AG08396 (cell line): ENCODE measurements around the gene AGAP2.
"Not testable (repeated sequence)": the region's sequence is repeated elsewhere in the genome, so short reads cannot be mapped to it uniquely, and the experiment has no call there.

ENCODE experiments used
- DNase-seq: peaks from one replicate; pipeline ENCODE4 v3.0.0; 2012; ENCODE audit warnings: low spot score, mixed read lengths

The AGAP2 gene

DNA sequence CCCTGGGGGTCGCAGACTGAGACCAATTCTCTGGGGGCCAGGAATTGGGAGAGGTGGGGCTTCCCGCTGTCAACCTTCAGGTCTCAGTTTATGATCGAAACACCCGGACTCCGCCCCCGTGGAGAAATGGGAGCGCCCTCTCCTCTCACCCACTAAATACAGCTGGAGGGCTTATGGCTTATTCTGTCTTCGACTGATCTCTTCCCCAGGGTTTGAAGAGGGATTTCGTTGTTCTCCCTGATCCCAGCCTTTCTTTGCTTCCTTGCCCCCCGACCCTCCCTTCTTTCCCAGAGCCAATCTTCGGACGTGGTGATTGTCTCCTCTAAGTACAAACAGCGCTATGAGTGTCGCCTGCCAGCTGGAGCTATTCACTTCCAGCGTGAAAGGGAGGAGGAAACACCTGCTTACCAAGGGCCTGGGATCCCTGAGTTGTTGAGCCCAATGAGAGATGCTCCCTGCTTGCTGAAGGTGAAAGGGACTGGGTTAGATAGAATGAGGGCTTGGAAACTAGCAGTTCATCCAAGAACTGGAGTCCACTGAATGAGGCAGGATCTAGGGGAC is 44.0 kb downstream of the AGAP2 start:
- DNase-seq, result no peak

DNA sequence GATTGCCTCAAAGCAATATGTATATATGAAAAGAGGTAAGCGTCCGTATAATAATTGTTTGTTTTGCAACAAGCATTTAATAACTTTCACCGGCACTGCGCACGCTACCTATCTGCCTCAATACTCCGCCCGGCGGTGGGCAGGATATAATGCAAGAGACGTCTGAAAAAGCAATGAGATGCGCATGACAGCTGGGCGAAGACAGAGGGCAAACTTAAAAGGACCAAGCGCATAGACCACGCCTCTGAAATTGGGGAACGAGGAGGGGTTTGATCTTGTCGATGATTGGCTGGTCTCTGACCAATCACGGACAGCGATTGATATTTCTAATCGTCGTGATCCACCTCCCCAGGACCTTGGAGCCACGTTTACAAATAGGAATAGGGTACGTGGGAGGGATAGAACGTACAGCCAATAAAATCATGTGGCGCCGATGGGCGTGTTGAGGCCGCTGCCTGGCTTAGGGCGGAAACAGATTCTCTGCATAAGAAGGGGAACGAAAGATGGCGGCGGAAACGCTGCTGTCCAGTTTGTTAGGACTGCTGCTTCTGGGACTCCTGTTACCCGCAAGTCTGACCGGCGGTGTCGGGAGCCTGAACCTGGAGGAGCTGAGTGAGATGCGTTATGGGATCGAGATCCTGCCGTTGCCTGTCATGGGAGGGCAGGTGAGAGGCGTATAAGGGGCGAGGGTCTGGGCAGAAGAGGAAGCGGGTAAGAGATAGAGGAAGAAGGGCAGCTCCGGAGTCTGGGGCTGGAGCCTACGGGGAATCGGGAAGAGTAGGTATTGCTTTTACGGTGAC is 44.7 kb downstream of the AGAP2 start, which contains the start of gene OS9:
OS9 (plus strand) TSS at position 474 of the 800 bp plus-strand sequence; CDS start at position 504, 30 bp downstream.
- DNase-seq, result peak; percentile 96

GRCh38 chr12:57693317-57693658 is 45.3 kb downstream of the AGAP2 start:
- no peak for DNase-seq

DNA sequence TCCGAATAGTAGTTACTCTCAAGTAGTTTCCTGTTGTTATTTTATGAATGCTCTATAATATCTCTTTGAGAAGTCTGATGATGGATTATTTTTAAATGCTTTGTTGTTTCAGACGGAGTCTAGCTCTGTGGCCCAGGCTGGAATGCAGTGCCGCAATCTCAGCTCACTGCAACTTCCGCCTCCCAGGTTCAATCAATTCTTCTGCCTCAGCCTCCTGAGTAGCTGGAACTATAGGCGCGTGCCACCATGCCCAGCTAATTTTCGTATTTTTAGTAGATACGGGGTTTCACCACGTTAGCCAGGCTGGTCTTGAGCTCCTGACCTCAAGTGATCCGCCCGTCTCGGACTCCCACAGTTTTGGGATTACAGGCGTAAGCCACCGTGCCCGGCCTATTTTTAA is 46.0 kb downstream of the AGAP2 start:
- DNase-seq, result no peak

DNA sequence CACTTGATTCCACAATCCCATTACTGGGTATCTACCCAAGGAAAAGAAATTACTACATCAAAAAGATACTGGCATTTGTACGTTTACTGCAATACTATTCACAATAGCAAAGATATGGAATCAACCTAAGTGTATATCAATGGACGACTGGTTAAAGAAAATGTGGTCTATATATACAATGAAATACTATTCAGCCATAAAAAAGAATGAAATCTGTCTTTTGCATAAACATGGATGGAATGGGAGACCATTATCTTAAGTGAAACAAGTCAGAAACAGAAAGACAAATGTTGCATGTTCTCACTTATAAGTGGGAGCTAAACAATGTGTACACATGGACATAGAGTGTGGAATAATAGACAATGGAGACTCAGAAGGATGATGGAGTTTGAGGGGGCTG is 49.6 kb downstream of the AGAP2 start:
- no peak for DNase-seq

DNA sequence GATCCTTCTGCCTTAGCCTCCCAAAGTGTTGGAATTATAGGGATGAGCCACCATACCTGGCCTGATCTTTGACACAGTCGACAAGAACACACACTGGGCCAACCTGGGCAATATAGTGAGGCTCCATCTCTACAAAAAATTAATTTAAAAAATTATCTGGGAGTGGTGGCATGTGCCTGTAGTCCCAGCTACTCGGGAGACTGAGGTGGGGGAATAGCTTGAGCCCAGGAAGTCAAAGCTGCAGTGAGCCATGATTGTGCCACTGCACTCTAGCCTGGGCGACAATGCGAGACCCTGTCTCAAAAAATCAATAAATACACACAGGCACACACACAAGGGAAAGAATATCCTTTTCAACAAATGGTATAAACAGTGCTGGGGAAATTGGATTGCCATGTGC is 50.7 kb downstream of the AGAP2 start:
- no peak for DNase-seq

DNA sequence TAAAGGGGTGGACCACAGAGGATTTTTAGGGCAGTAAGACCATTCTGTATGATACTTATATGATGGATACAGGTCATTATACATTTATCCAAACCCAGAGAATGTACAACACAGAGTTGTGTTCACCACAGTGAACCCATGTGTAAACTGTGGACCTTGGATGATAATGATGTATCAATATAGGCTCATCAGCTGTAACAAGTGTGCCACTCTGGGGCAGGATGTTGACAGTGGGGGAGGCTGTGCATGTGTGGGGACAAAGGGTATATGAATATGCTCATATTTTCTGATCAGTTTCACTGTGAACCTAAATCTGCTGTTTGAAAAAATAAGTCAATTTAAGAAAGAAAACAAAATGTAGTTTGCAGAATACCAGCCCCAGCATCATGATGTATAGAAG is 58.8 kb downstream of the AGAP2 start:
- no peak for DNase-seq

- DNase-seq, result not testable (repeated sequence)
These were observed 60.6 kb downstream of the AGAP2 start for GRCh38 chr12:57677947-57678346.

- DNase-seq, result no peak
These were observed 63.9 kb downstream of the AGAP2 start for GRCh38 chr12:57674691-57675090.
